ENCODE results near the gene UGT2B11. TPM values are rescaled to one million over a fixed set of nuclear protein-coding genes. Genes with fewer than 3 reads are reported as not detected.
"Not testable (repeated sequence)": the region's sequence is repeated elsewhere in the genome, so short reads cannot be mapped to it uniquely, and the experiment has no call there.

Gene UGT2B11
- total RNA-seq, 1 donor from 2014 or later, result not detected

- Mint-ChIP-seq H3K4me3 (ENCODE audit: unreplicated experiment) (no peak overlapping the region), H3K27me3 (ENCODE audit: unreplicated experiment) (peaks cover 2% of the 10 kb centered on the region), H3K36me3 (ENCODE audit: unreplicated experiment) (no peaks in the 10 kb centered on the region), H3K4me1 (ENCODE audit: unreplicated experiment) (no peaks in the 10 kb centered on the region), H3K9me3 (ENCODE audit: unreplicated experiment) (no peaks in the 10 kb centered on the region), H3K27ac (ENCODE audit: unreplicated experiment) (no peak overlapping the region)
- no peak for DNase-seq (ENCODE audit: extremely low spot score, unreplicated experiment)
- TF ChIP-seq CTCF (IDR thresholded peaks at IDR 0.05), result no peak
Observed at GRCh38 chr4:69196209-69196965, 18.2 kb downstream of the UGT2B11 start.

- DNase-seq (ENCODE audit: extremely low spot score, unreplicated experiment), result no peak
- no peaks in the 10 kb centered on the region for H3K36me3 Mint-ChIP-seq (ENCODE audit: unreplicated experiment)
- no peaks in the 10 kb centered on the region for H3K9me3 Mint-ChIP-seq (ENCODE audit: unreplicated experiment)
- H3K27ac Mint-ChIP-seq (ENCODE audit: unreplicated experiment), result no peak overlapping the region
- TF ChIP-seq CTCF (IDR thresholded peaks at IDR 0.05), result no peak
- H3K4me1 Mint-ChIP-seq (ENCODE audit: unreplicated experiment), result no peaks in the 10 kb centered on the region
- peaks cover 2% of the 10 kb centered on the region for H3K27me3 Mint-ChIP-seq (ENCODE audit: unreplicated experiment)
- no peak overlapping the region for H3K4me3 Mint-ChIP-seq (ENCODE audit: unreplicated experiment)
Observed at GRCh38 chr4:69194166-69194565, 20.4 kb downstream of the UGT2B11 start.

GRCh38 chr4:69191905-69192304, 22.6 kb downstream of the UGT2B11 start:
- not testable (repeated sequence) for H3K9me3 Mint-ChIP-seq (ENCODE audit: unreplicated experiment); DNase-seq (ENCODE audit: extremely low spot score, unreplicated experiment); H3K27me3 Mint-ChIP-seq (ENCODE audit: unreplicated experiment); H3K4me1 Mint-ChIP-seq (ENCODE audit: unreplicated experiment); H3K36me3 Mint-ChIP-seq (ENCODE audit: unreplicated experiment); H3K4me3 Mint-ChIP-seq (ENCODE audit: unreplicated experiment); H3K27ac Mint-ChIP-seq (ENCODE audit: unreplicated experiment)

- DNase-seq (ENCODE audit: extremely low spot score, unreplicated experiment); H3K9me3 Mint-ChIP-seq (ENCODE audit: unreplicated experiment); H3K4me1 Mint-ChIP-seq (ENCODE audit: unreplicated experiment): not testable (repeated sequence)
Observed at GRCh38 chr4:69190621-69191020, 23.9 kb downstream of the UGT2B11 start.

GRCh38 chr4:69181519-69182169, 32.9 kb downstream of the UGT2B11 start:
- not testable (repeated sequence) for H3K4me1 Mint-ChIP-seq (ENCODE audit: unreplicated experiment); H3K9me3 Mint-ChIP-seq (ENCODE audit: unreplicated experiment); H3K36me3 Mint-ChIP-seq (ENCODE audit: unreplicated experiment); H3K27me3 Mint-ChIP-seq (ENCODE audit: unreplicated experiment); DNase-seq (ENCODE audit: extremely low spot score, unreplicated experiment); H3K27ac Mint-ChIP-seq (ENCODE audit: unreplicated experiment); H3K4me3 Mint-ChIP-seq (ENCODE audit: unreplicated experiment)

More at GRCh38 chr4:69190621-69191020, 23.9 kb downstream of the UGT2B11 start:
- H3K27me3 Mint-ChIP-seq (ENCODE audit: unreplicated experiment); H3K27ac Mint-ChIP-seq (ENCODE audit: unreplicated experiment); H3K4me3 Mint-ChIP-seq (ENCODE audit: unreplicated experiment); H3K36me3 Mint-ChIP-seq (ENCODE audit: unreplicated experiment): not testable (repeated sequence)

GRCh38 chr4:69179817-69180216, 34.7 kb downstream of the UGT2B11 start:
- H3K4me3 Mint-ChIP-seq (ENCODE audit: unreplicated experiment); H3K9me3 Mint-ChIP-seq (ENCODE audit: unreplicated experiment); H3K36me3 Mint-ChIP-seq (ENCODE audit: unreplicated experiment); H3K4me1 Mint-ChIP-seq (ENCODE audit: unreplicated experiment); H3K27me3 Mint-ChIP-seq (ENCODE audit: unreplicated experiment); DNase-seq (ENCODE audit: extremely low spot score, unreplicated experiment); H3K27ac Mint-ChIP-seq (ENCODE audit: unreplicated experiment): not testable (repeated sequence)

- H3K36me3 Mint-ChIP-seq (ENCODE audit: unreplicated experiment); H3K27me3 Mint-ChIP-seq (ENCODE audit: unreplicated experiment); H3K4me1 Mint-ChIP-seq (ENCODE audit: unreplicated experiment); H3K27ac Mint-ChIP-seq (ENCODE audit: unreplicated experiment); DNase-seq (ENCODE audit: extremely low spot score, unreplicated experiment); H3K9me3 Mint-ChIP-seq (ENCODE audit: unreplicated experiment); H3K4me3 Mint-ChIP-seq (ENCODE audit: unreplicated experiment): not testable (repeated sequence)
Observed at GRCh38 chr4:69178751-69179205, 35.8 kb downstream of the UGT2B11 start.
